ENCODE measurements around the gene MRPL55.

Gene MRPL55

DNA sequence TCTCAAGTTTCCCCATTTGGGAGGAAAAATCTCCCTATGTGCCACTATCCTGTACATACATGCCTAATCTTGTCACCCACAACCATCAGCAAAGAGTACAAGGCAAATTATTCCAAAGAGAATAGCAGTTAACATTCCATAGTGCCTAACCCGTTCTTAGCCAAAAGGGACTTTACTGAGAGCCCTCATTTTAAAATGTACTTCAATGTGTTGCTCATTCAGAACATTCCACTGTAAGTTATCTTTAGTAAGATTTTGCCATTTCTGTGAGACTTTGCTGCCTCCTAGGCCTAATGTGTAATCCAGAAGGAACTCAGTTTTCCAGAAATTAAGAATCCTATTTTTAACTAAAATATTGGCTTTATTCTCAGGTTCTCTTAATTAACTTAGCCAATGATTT lies 11.3 kb upstream of the MRPL55 start:
- Histone ChIP-seq H2AK5ac (ENCODE audit: low read length) (no peak overlapping the region), H3K4ac (ENCODE audit: low read depth, low read length) (no peak overlapping the region), H2BK5ac (ENCODE audit: low read length) (no peak overlapping the region), H3K4me2 (ENCODE audit: low read length) (no peak overlapping the region), H2BK15ac (replicated peaks; ENCODE audit: low read depth) (no peak overlapping the region), H3K18ac (ENCODE audit: low read length) (no peak overlapping the region), H3K27ac (ENCODE audit: low read depth, low read length) (no peak overlapping the region), H3K27me3 (ENCODE audit: insufficient read depth, low read length, poor library complexity) (no peaks in the 10 kb centered on the region), H3K36me3 (ENCODE audit: control insufficient read depth, insufficient read depth, low read length) (no peaks in the 10 kb centered on the region), H3K4me1 (ENCODE audit: control insufficient read depth, low read depth, low read length) (no peaks in the 10 kb centered on the region), H3K23ac (ENCODE audit: low read length) (no peak overlapping the region), H3K79me1 (ENCODE audit: low read length) (no peaks in the 10 kb centered on the region), H3K79me2 (ENCODE audit: control insufficient read depth, insufficient read depth, low read length) (no peaks in the 10 kb centered on the region), H4K8ac (ENCODE audit: low read depth, low read length) (no peak overlapping the region), H2BK120ac (ENCODE audit: low read depth, low read length) (no peak overlapping the region), H4K5ac (ENCODE audit: low read length) (no peak overlapping the region), H3K9ac (ENCODE audit: low read length) (no peak overlapping the region), H3K4me3 (ENCODE audit: low read length) (no peak overlapping the region), H3K56ac (ENCODE audit: low read length) (no peak overlapping the region)
- DNase-seq = no peak
- no CpG with 5 or more reads among the region's 1 CpG for whole genome bisulfite sequencing (ENCODE audit: extremely low coverage, insufficient coverage, low lambda C conversion rate)

GRCh38 chr1:228118040-228118439 lies 8.9 kb upstream of the MRPL55 start:
- DNase-seq = peak; percentile 51
- Histone ChIP-seq H3K79me2 (ENCODE audit: control insufficient read depth, insufficient read depth, low read length) (no peaks in the 10 kb centered on the region), H3K4me2 (ENCODE audit: low read length) (no peak overlapping the region), H2BK15ac (replicated peaks; ENCODE audit: low read depth) (no peak overlapping the region), H2BK5ac (ENCODE audit: low read length) (no peak overlapping the region), H3K4me3 (ENCODE audit: low read length) (no peak overlapping the region), H3K4ac (ENCODE audit: low read depth, low read length) (no peak overlapping the region), H3K18ac (ENCODE audit: low read length) (no peak overlapping the region), H3K4me1 (ENCODE audit: control insufficient read depth, low read depth, low read length) (no peaks in the 10 kb centered on the region), H2AK5ac (ENCODE audit: low read length) (no peak overlapping the region), H2BK120ac (ENCODE audit: low read depth, low read length) (no peak overlapping the region), H3K36me3 (ENCODE audit: control insufficient read depth, insufficient read depth, low read length) (no peaks in the 10 kb centered on the region), H4K5ac (ENCODE audit: low read length) (no peak overlapping the region), H3K27me3 (ENCODE audit: insufficient read depth, low read length, poor library complexity) (no peaks in the 10 kb centered on the region), H4K8ac (ENCODE audit: low read depth, low read length) (no peak overlapping the region), H3K27ac (ENCODE audit: low read depth, low read length) (no peak overlapping the region), H3K79me1 (ENCODE audit: low read length) (no peaks in the 10 kb centered on the region), H3K23ac (ENCODE audit: low read length) (no peak overlapping the region), H3K56ac (ENCODE audit: low read length) (no peak overlapping the region), H3K9ac (ENCODE audit: low read length) (no peak overlapping the region)
- 100% methylated on average over 1 of the region's 2 CpGs for WGBS (ENCODE audit: extremely low coverage, insufficient coverage, low lambda C conversion rate)

GRCh38 chr1:228117335-228117734 lies 8.2 kb upstream of the MRPL55 start:
- no peaks in the 10 kb centered on the region for H3K79me2 ChIP-seq (ENCODE audit: control insufficient read depth, insufficient read depth, low read length)
- H2AK5ac ChIP-seq (ENCODE audit: low read length) = no peak overlapping the region
- no peak overlapping the region for H3K4me3 ChIP-seq (ENCODE audit: low read length)
- H3K23ac ChIP-seq (ENCODE audit: low read length) = no peak overlapping the region
- no peaks in the 10 kb centered on the region for H3K79me1 ChIP-seq (ENCODE audit: low read length)
- no peaks in the 10 kb centered on the region for H3K27me3 ChIP-seq (ENCODE audit: insufficient read depth, low read length, poor library complexity)
- H3K27ac ChIP-seq (ENCODE audit: low read depth, low read length) = no peak overlapping the region
- no peak overlapping the region for H3K9ac ChIP-seq (ENCODE audit: low read length)
- WGBS (ENCODE audit: extremely low coverage, insufficient coverage, low lambda C conversion rate) = no CpG with 5 or more reads among the region's 4 CpGs
- H3K4me1 ChIP-seq (ENCODE audit: control insufficient read depth, low read depth, low read length) = no peaks in the 10 kb centered on the region
- no peak overlapping the region for H3K4me2 ChIP-seq (ENCODE audit: low read length)
- H3K36me3 ChIP-seq (ENCODE audit: control insufficient read depth, insufficient read depth, low read length) = no peaks in the 10 kb centered on the region
- no peak overlapping the region for H2BK5ac ChIP-seq (ENCODE audit: low read length)
- DNase-seq = no peak
- H3K18ac ChIP-seq (ENCODE audit: low read length) = no peak overlapping the region
- no peak overlapping the region for H4K5ac ChIP-seq (ENCODE audit: low read length)
- no peak overlapping the region for H2BK15ac ChIP-seq (replicated peaks; ENCODE audit: low read depth)
- H4K8ac ChIP-seq (ENCODE audit: low read depth, low read length) = no peak overlapping the region
- no peak overlapping the region for H3K56ac ChIP-seq (ENCODE audit: low read length)
- no peak overlapping the region for H3K4ac ChIP-seq (ENCODE audit: low read depth, low read length)
- no peak overlapping the region for H2BK120ac ChIP-seq (ENCODE audit: low read depth, low read length)

DNA sequence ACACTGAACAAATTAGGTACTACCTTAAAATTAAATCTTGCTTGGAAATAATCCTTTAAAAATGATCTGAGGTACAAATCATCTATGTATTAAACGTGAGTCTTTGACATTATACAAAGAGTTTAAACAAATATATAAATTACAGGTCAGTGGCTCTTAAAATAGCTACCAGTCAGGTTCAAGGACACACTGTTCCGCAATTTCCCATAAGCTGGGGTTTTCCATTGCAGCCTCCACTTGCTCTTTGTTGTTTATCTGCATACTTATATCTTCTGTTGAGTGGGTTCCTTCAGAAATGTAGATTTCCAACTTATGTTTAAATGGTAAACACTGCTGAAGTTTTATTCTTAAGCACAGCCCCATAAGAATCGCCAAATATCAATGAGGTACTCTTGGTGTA lies 5.7 kb upstream of the MRPL55 start:
- H3K27ac ChIP-seq (ENCODE audit: low read depth, low read length) = no peak overlapping the region
- H4K8ac ChIP-seq (ENCODE audit: low read depth, low read length) = no peak overlapping the region
- H2AK5ac ChIP-seq (ENCODE audit: low read length) = no peak overlapping the region
- no peaks in the 10 kb centered on the region for H3K36me3 ChIP-seq (ENCODE audit: control insufficient read depth, insufficient read depth, low read length)
- H3K4ac ChIP-seq (ENCODE audit: low read depth, low read length) = no peak overlapping the region
- H2BK15ac ChIP-seq (replicated peaks; ENCODE audit: low read depth) = no peak overlapping the region
- H3K56ac ChIP-seq (ENCODE audit: low read length) = no peak overlapping the region
- H3K9ac ChIP-seq (ENCODE audit: low read length) = no peak overlapping the region
- H3K23ac ChIP-seq (ENCODE audit: low read length) = no peak overlapping the region
- H4K5ac ChIP-seq (ENCODE audit: low read length) = no peak overlapping the region
- H3K27me3 ChIP-seq (ENCODE audit: insufficient read depth, low read length, poor library complexity) = no peaks in the 10 kb centered on the region
- H3K4me2 ChIP-seq (ENCODE audit: low read length) = no peak overlapping the region
- H3K79me1 ChIP-seq (ENCODE audit: low read length) = no peaks in the 10 kb centered on the region
- no peak overlapping the region for H2BK120ac ChIP-seq (ENCODE audit: low read depth, low read length)
- no peak overlapping the region for H3K18ac ChIP-seq (ENCODE audit: low read length)
- H3K4me3 ChIP-seq (ENCODE audit: low read length) = no peak overlapping the region
- no CpG with 5 or more reads among the region's 3 CpGs for WGBS (ENCODE audit: extremely low coverage, insufficient coverage, low lambda C conversion rate)
- H2BK5ac ChIP-seq (ENCODE audit: low read length) = no peak overlapping the region
- H3K4me1 ChIP-seq (ENCODE audit: control insufficient read depth, low read depth, low read length) = no peaks in the 10 kb centered on the region
- no peak for DNase-seq
- H3K79me2 ChIP-seq (ENCODE audit: control insufficient read depth, insufficient read depth, low read length) = no peaks in the 10 kb centered on the region

DNA sequence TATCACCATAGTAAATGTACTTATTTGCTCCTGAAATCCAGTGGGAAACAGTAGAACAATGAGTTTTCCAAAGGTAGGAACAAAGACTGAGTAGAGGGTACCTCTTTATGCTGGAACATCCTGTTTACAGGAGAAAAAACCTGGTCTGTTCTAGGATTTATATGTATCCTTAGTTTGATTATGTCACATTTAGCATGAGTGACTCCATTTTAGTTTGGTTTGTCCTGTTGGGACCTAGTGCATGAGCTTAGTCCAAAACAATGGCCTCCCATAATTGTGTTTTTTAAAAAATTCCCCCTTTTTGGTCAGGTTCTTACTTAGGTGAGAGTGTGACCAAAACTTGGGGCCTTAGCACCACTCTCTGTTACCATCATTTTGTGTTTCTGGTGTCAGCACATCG lies 3.5 kb upstream of the MRPL55 start:
- Histone ChIP-seq H2BK5ac (ENCODE audit: low read length) (no peak overlapping the region), H2AK5ac (ENCODE audit: low read length) (no peak overlapping the region), H3K4ac (ENCODE audit: low read depth, low read length) (no peak overlapping the region), H3K9ac (ENCODE audit: low read length) (no peak overlapping the region), H4K5ac (ENCODE audit: low read length) (no peak overlapping the region), H2BK15ac (replicated peaks; ENCODE audit: low read depth) (no peak overlapping the region), H3K56ac (ENCODE audit: low read length) (no peak overlapping the region), H3K4me3 (ENCODE audit: low read length) (no peak overlapping the region), H3K36me3 (ENCODE audit: control insufficient read depth, insufficient read depth, low read length) (no peaks in the 10 kb centered on the region), H3K79me1 (ENCODE audit: low read length) (peaks cover 10% of the 10 kb centered on the region), H3K27ac (ENCODE audit: low read depth, low read length) (no peak overlapping the region), H3K27me3 (ENCODE audit: insufficient read depth, low read length, poor library complexity) (no peaks in the 10 kb centered on the region), H3K79me2 (ENCODE audit: control insufficient read depth, insufficient read depth, low read length) (peaks cover 10% of the 10 kb centered on the region), H2BK120ac (ENCODE audit: low read depth, low read length) (no peak overlapping the region), H4K8ac (ENCODE audit: low read depth, low read length) (no peak overlapping the region), H3K4me2 (ENCODE audit: low read length) (no peak overlapping the region), H3K4me1 (ENCODE audit: control insufficient read depth, low read depth, low read length) (peaks cover 3% of the 10 kb centered on the region), H3K23ac (ENCODE audit: low read length) (no peak overlapping the region), H3K18ac (ENCODE audit: low read length) (no peak overlapping the region)
- no peak for DNase-seq
- WGBS (ENCODE audit: extremely low coverage, insufficient coverage, low lambda C conversion rate) = no CpG with 5 or more reads among the region's 1 CpG

DNA sequence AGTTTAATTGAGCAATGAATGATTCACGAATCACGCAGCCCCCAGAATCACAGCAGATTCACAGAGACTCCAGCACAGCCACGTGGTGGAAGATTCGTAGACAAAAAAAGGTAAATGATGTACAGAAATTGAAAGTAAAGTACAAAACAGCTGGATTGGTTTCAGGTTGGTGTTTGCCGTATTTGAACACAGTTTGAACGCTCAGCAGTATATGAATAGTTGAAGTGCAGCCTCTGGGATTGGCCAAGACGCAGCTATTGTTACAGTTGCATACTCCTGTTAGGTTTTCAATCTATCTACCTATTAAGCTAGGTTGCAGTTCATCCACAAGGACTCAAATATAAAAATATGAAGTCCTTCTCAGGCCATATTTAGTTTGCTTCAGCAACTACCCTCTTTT lies 3.1 kb upstream of the MRPL55 start:
- WGBS (ENCODE audit: extremely low coverage, insufficient coverage, low lambda C conversion rate) = no CpG with 5 or more reads among the region's 7 CpGs
- H2BK15ac ChIP-seq (replicated peaks; ENCODE audit: low read depth) = no peak overlapping the region
- H3K23ac ChIP-seq (ENCODE audit: low read length) = no peak overlapping the region
- no peak overlapping the region for H4K8ac ChIP-seq (ENCODE audit: low read depth, low read length)
- H3K36me3 ChIP-seq (ENCODE audit: control insufficient read depth, insufficient read depth, low read length) = no peaks in the 10 kb centered on the region
- H3K27ac ChIP-seq (ENCODE audit: low read depth, low read length) = no peak overlapping the region
- H3K18ac ChIP-seq (ENCODE audit: low read length) = no peak overlapping the region
- H2BK5ac ChIP-seq (ENCODE audit: low read length) = no peak overlapping the region
- no peak overlapping the region for H3K9ac ChIP-seq (ENCODE audit: low read length)
- no peak overlapping the region for H3K56ac ChIP-seq (ENCODE audit: low read length)
- H3K4me3 ChIP-seq (ENCODE audit: low read length) = no peak overlapping the region
- DNase-seq = no peak
- H3K4ac ChIP-seq (ENCODE audit: low read depth, low read length) = no peak overlapping the region
- H4K5ac ChIP-seq (ENCODE audit: low read length) = no peak overlapping the region
- peaks cover 10% of the 10 kb centered on the region for H3K79me2 ChIP-seq (ENCODE audit: control insufficient read depth, insufficient read depth, low read length)
- no peak overlapping the region for H2AK5ac ChIP-seq (ENCODE audit: low read length)
- no peaks in the 10 kb centered on the region for H3K27me3 ChIP-seq (ENCODE audit: insufficient read depth, low read length, poor library complexity)
- H3K4me1 ChIP-seq (ENCODE audit: control insufficient read depth, low read depth, low read length) = peaks cover 3% of the 10 kb centered on the region
- no peak overlapping the region for H2BK120ac ChIP-seq (ENCODE audit: low read depth, low read length)
- no peak overlapping the region for H3K4me2 ChIP-seq (ENCODE audit: low read length)
- peaks cover 10% of the 10 kb centered on the region for H3K79me1 ChIP-seq (ENCODE audit: low read length)

All from mesendoderm (in vitro differentiated cells).